Measurements from ENCODE around the gene CALY. TPM values are rescaled to one million over a fixed set of nuclear protein-coding genes. Genes with fewer than 3 reads are reported as not detected.

The CALY gene
- total RNA-seq, 4 donors from 2014 or later = 1.6 to 3.6 (median 2.3) TPM

GRCh38 chr10:133274751-133275683 is 61.7 kb downstream of the CALY start:
- H3K27ac ChIP-seq (replicated peaks in 1 of 4) = no peak overlapping the region
- intact Hi-C loops (cut with DNase I) = no loop called here
- no peak for TF ChIP-seq EP300 (IDR thresholded peaks at IDR 0.05)
- H3K27me3 ChIP-seq = peaks cover 0 to 42% (median 10%) of the 10 kb centered on the region in 4 donors
- 53% methylated on average over 3 of the region's 26 CpGs for WGBS
- no peak for DNase-seq (ENCODE audit: extremely low spot score)
- H3K4me1 ChIP-seq = peaks cover 6 to 26% (median 18%) of the 10 kb centered on the region in 4 donors
- peak overlapping the region in 2 of 4 donors; percentile 3 to 47 for H3K4me3 ChIP-seq
- H3K9me3 ChIP-seq = no peaks in the 10 kb centered on the region
- peaks cover 2 to 42% (median 27%) of the 10 kb centered on the region in 4 donors for H3K36me3 ChIP-seq

Small RNA genes lying within 50 kb of the gene (small RNA-seq; reads per million reads assigned to genes)
- gene AL360181.4 (0 reads per million in 3 donors), gene BANF1P2 (0 reads per million in 3 donors), gene MIR3944 (0 reads per million in 3 donors)

Other genes with a start within 250 kb of the CALY start
- gene ADGRA1, start 249.0 kb downstream of the CALY start, total RNA-seq = under 1 TPM in 2 of 4 donors, not detected in 2; under 0.01 to 0.06 TPM
- gene KNDC1, start 176.7 kb downstream of the CALY start, total RNA-seq = 1 to 10 TPM in 2 of 4 donors, under 1 TPM in 2; 0.42 to 1.7 (median 0.95) TPM
- not detected for gene UTF1, start 106.7 kb downstream of the CALY start, total RNA-seq
- gene VENTX, start 99.0 kb downstream of the CALY start, total RNA-seq = 1 to 10 TPM in 3 of 4 donors, under 1 TPM in 1; 0.46 to 2.5 (median 2.0) TPM
- 1 to 10 TPM; 1.2 to 8.9 (median 2.3) TPM for gene ADAM8, start 60.0 kb downstream of the CALY start, total RNA-seq
- gene TUBGCP2, start 28.0 kb downstream of the CALY start, total RNA-seq = 10 to 100 TPM; 30.2 to 54.4 (median 39.0) TPM
- gene ZNF511, start 28.0 kb downstream of the CALY start, total RNA-seq = 10 to 100 TPM; 22.9 to 34.8 (median 33.0) TPM
- not detected for gene PRAP1, start 10.5 kb upstream of the CALY start, total RNA-seq
- gene FUOM, start 21.1 kb upstream of the CALY start, total RNA-seq = 10 to 100 TPM in 2 of 4 donors, 1 to 10 TPM in 2; 7.9 to 12.2 (median 10.5) TPM
- 10 to 100 TPM; 64.0 to 77.7 (median 73.2) TPM for gene ECHS1, start 36.5 kb upstream of the CALY start, total RNA-seq
- gene PAOX, start 42.4 kb upstream of the CALY start, total RNA-seq = 10 to 100 TPM; 10.1 to 15.0 (median 14.3) TPM
- 10 to 100 TPM; 12.6 to 23.6 (median 15.9) TPM for gene MTG1, start 57.3 kb upstream of the CALY start, total RNA-seq
- gene SPRN, start 87.7 kb upstream of the CALY start, total RNA-seq = under 1 TPM in 2 of 4 donors, not detected in 2; 0.34 to 0.71 TPM
- 1 to 10 TPM in 3 of 4 donors, under 1 TPM in 1; 0.65 to 1.7 (median 1.4) TPM for gene SCART1, start 117.0 kb upstream of the CALY start, total RNA-seq
- under 1 TPM; 0.83 to 0.98 (median 0.87) TPM for gene CYP2E1, start 190.5 kb upstream of the CALY start, total RNA-seq
- 1 to 10 TPM in 1 of 4 donors, under 1 TPM in 1, not detected in 2; 0.50 to 10.0 TPM for gene SYCE1, start 228.7 kb upstream of the CALY start, total RNA-seq

Data from esophagus muscularis mucosa (tissue), 4 donors.